Neuron (in vitro differentiated cells): Measurements from ENCODE around the gene GARIN5A.
"Not testable (repeated sequence)": the region's sequence is repeated elsewhere in the genome, so short reads cannot be mapped to it uniquely, and the experiment has no call there.

ENCODE experiments used
- H2AFZ ChIP-seq: one replicate; pipeline ENCODE4 v1.6.1; 2013; ENCODE audit warnings: low read depth, mild to moderate bottlenecking, inconsistent platforms, low read length, moderate library complexity
- H3K27me3 ChIP-seq: one replicate; pipeline ENCODE4 v1.6.1; 2013; ENCODE audit warnings: low read length; ENCODE audit not compliant: insufficient read depth
- H3K36me3 ChIP-seq: one replicate; pipeline ENCODE4 v1.6.1; 2013; ENCODE audit warnings: low read length; ENCODE audit not compliant: insufficient read depth
- H3K4me1 ChIP-seq: one replicate; pipeline ENCODE4 v1.6.1; 2013; ENCODE audit warnings: low read length; ENCODE audit not compliant: insufficient read depth
- H3K4me3 ChIP-seq: 2 replicates; pipeline ENCODE4 v1.5.1; 2013; ENCODE audit warnings: mild to moderate bottlenecking, low read length, moderate library complexity
- H3K9me3 ChIP-seq: one replicate; pipeline ENCODE4 v1.6.1; 2013; ENCODE audit warnings: low read length

Gene GARIN5A

GRCh38 chr19:50439130-50439529 is 37.5 kb downstream of the GARIN5A start:
- H3K9me3 ChIP-seq, H3K4me3 ChIP-seq, H3K27me3 ChIP-seq, H3K36me3 ChIP-seq, H3K4me1 ChIP-seq, H2AFZ ChIP-seq: not testable (repeated sequence)

GRCh38 chr19:50437862-50438449 is 38.7 kb downstream of the GARIN5A start:
- Histone ChIP-seq H3K4me1 (peaks cover 3% of the 10 kb centered on the region), H2AFZ (no peak overlapping the region), H3K4me3 (no peak overlapping the region), H3K27me3 (peaks cover 9% of the 10 kb centered on the region), H3K9me3 (peaks cover 2% of the 10 kb centered on the region), H3K36me3 (no peaks in the 10 kb centered on the region)

GRCh38 chr19:50435627-50436026 is 41.0 kb downstream of the GARIN5A start:
- H3K36me3 ChIP-seq = no peaks in the 10 kb centered on the region
- H3K4me1 ChIP-seq = peaks cover 10% of the 10 kb centered on the region
- H3K9me3 ChIP-seq = peaks cover 2% of the 10 kb centered on the region
- H2AFZ ChIP-seq = no peak overlapping the region
- H3K27me3 ChIP-seq = peaks cover 20% of the 10 kb centered on the region
- no peak overlapping the region for H3K4me3 ChIP-seq

DNA sequence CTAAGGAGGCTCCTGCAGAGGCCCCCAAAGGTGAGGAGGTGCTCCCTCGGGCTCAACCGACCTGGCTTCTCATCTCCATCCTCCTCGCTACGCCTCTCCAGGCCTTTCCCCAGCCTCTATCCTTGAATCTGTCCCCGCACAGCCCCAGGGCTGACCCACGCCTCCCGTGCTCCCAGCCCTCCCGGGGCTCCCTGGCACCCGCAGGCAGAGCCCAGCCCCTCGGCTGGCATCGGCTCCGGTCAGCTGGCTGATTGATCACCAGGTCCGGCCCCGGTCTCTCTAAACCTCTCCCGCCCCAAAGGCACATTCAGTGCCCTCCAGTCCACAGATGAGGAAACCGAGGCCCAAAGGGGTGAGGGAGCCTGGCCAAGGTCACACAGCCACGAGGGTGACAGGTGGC is 41.4 kb downstream of the GARIN5A start:
- H3K27me3 ChIP-seq = peaks cover 21% of the 10 kb centered on the region

DNA sequence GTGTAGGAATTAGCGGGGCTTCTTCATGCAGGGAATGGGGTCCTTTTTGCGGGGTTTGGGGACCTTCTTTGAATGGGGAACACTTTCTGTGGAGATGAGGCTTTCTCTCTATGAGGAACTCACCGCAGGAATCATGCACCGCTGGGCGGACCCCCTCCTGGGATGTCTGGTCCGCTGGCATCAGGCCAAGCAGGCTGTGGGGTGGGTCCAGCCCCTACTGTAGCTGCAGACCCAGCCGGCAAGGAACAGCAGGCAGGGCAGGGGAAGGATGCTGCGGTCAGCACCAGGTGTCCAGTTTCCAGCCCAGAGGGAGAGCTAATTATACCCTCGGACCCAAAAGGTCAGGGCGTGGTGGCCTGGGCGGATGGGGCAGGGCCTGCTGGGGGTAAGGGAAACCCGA is 42.1 kb downstream of the GARIN5A start:
- peaks cover 2% of the 10 kb centered on the region for H3K9me3 ChIP-seq
- H3K4me3 ChIP-seq = no peak overlapping the region
- no peak overlapping the region for H2AFZ ChIP-seq
- peaks cover 9% of the 10 kb centered on the region for H3K4me1 ChIP-seq
- H3K27me3 ChIP-seq = peaks cover 25% of the 10 kb centered on the region
- H3K36me3 ChIP-seq = no peaks in the 10 kb centered on the region

More for the DNA sequence above, 41.4 kb downstream of the GARIN5A start:
- Histone ChIP-seq H3K4me1 (peaks cover 9% of the 10 kb centered on the region), H3K9me3 (peaks cover 2% of the 10 kb centered on the region), H3K36me3 (no peaks in the 10 kb centered on the region), H2AFZ (no peak overlapping the region), H3K4me3 (no peak overlapping the region)

GRCh38 chr19:50433201-50434180 is 43.2 kb downstream of the GARIN5A start:
- H3K9me3 ChIP-seq = no peaks in the 10 kb centered on the region
- peaks cover 33% of the 10 kb centered on the region for H3K27me3 ChIP-seq
- peaks cover 9% of the 10 kb centered on the region for H3K4me1 ChIP-seq
- no peaks in the 10 kb centered on the region for H3K36me3 ChIP-seq
- no peak overlapping the region for H3K4me3 ChIP-seq
- no peak overlapping the region for H2AFZ ChIP-seq

DNA sequence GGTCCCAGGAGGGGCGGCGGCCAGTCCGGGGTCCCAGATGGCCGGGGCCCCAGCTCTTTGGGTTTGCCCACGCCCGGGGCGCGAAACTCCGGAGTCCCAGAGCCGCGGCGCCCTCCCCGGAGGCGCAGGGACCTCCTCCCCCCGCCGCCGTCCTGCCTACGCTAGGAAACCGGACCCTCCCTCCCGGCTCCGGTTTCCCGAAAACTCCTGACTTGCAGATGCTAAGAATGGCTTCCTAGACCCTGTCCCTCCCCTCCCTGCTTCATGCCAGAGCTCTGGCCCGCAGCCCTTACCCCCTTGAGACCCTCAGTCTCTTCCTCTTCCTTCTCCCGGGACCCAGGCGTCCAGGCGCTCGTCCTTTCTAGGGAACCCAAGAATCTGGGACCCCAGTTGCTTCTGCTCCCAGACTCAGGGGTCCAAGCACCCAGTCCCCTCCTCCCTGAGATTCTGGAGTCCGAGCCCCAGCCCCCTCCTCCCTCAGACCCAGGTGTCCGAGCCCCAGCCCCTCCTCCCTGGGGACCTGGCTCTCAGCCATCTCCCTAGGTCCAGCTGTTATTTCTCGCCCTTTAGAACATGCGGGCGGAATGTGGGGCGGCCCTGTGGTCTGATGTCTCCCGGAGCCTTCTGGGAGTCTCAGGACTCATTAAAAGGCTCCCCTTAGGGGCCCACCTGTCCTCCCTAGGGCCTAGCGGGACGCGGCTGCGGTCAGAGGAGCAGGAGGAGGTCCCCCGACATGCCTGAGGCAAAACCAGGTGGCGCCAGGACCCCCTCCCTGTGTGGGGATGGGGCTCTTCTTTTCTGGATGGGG is 44.2 kb downstream of the GARIN5A start, which contains the start of gene MYBPC2:
MYBPC2 (plus strand) TSS at position 672 of the 808 bp plus-strand sequence; CDS start at position 734, 62 bp downstream.
- H2AFZ ChIP-seq = peak within 1 kb of the TSS; percentile 55
- H3K36me3 ChIP-seq = no peaks in the 10 kb centered on the region
- peaks cover 35% of the 10 kb centered on the region for H3K27me3 ChIP-seq
- H3K4me3 ChIP-seq = peak within 1 kb of the TSS; percentile 53
- no peaks in the 10 kb centered on the region for H3K9me3 ChIP-seq
- H3K4me1 ChIP-seq = peaks cover 9% of the 10 kb centered on the region

DNA sequence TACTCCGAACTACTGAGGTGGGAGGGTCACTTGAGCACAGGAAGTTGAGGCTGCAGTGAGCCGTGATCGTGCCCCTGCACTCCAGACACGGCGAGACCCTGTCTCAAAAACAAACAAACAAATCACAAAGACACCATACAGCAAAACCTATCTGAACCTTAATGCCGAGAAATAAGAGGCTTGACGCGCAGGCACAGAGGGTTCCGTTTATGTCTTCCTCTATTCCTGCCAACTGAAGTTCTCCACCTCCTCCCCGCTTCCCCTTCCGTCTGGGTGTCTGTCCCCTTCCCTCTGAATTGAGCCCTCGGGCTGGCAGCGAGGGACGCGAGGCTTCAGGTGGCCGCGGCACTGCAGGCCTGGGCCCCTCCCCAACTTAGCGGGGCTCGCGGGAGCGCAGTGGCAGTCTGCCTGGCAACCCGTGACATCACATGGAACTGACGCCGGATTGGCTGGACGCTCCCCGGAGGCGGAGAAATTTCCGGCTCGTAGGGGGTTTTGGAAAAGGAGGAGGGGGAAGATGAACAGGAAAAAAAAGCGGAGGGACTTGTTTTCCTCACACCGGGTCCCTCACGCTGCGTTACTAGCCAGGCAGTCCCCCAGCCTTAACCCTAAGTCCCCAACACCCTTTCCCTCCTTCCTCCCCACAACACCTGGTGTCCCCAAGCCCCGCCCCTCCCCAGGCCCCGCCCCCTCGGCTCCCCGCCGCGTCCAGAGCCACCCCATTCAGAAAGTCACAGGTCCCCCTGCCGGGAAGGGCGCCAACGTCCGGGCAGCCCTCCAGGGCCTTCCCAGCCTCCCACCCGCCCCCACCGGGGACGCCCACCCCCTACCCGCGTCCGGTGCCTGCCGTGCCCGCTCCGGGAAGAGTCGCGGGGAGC is 45.1 kb downstream of the GARIN5A start:
- Histone ChIP-seq H3K4me3 (peak overlapping the region; percentile 53), H3K4me1 (peaks cover 9% of the 10 kb centered on the region), H3K9me3 (no peaks in the 10 kb centered on the region), H3K27me3 (peaks cover 31% of the 10 kb centered on the region), H2AFZ (peak overlapping the region; percentile 55), H3K36me3 (no peaks in the 10 kb centered on the region)

DNA sequence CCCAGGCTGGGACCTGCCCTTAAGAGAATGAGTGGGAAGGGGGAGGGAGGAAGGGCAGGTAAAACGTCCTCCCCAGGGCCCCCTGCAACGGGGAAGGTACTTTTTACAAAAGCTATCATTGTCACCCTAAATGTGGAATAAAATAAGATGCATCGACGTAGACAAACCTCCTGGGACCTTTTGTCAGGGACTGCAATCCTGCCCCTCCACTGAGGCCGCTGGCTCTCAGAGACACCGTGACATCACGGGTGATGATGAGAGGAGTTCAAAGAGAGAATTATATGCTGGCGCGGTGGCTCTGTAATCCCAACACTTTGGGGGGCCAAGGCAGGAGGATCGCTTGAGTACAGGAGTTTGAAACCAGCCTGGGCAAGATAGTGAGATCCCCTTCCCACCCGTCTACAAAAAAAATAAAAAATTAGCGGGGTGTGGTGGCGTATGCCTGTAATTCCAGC is 45.7 kb downstream of the GARIN5A start:
- Histone ChIP-seq H3K9me3 (no peaks in the 10 kb centered on the region), H3K4me3 (peak overlapping the region; percentile 53), H2AFZ (peak overlapping the region; percentile 55), H3K36me3 (no peaks in the 10 kb centered on the region), H3K27me3 (peaks cover 29% of the 10 kb centered on the region), H3K4me1 (peaks cover 9% of the 10 kb centered on the region)

GRCh38 chr19:50428772-50429463 is 47.7 kb downstream of the GARIN5A start:
- H2AFZ ChIP-seq = no peak overlapping the region
- no peaks in the 10 kb centered on the region for H3K36me3 ChIP-seq
- no peak overlapping the region for H3K4me3 ChIP-seq
- H3K9me3 ChIP-seq = no peaks in the 10 kb centered on the region
- peaks cover 29% of the 10 kb centered on the region for H3K27me3 ChIP-seq
- peaks cover 9% of the 10 kb centered on the region for H3K4me1 ChIP-seq

- no peaks in the 10 kb centered on the region for H3K36me3 ChIP-seq
- peaks cover 9% of the 10 kb centered on the region for H3K4me1 ChIP-seq
- H3K9me3 ChIP-seq = no peaks in the 10 kb centered on the region
- peaks cover 28% of the 10 kb centered on the region for H3K27me3 ChIP-seq
- H3K4me3 ChIP-seq = no peak overlapping the region
- no peak overlapping the region for H2AFZ ChIP-seq
These were observed 48.6 kb downstream of the GARIN5A start for GRCh38 chr19:50427997-50428425.
